ENCODE results near the gene ABCC1. TPM values are rescaled to one million over a fixed set of nuclear protein-coding genes. Genes with fewer than 3 reads are reported as not detected.

Gene ABCC1
- total and polyA plus RNA-seq, 2 of the 4 experiments (the other 2 are of a cell fraction): 39.4 to 66.0 TPM

DNA sequence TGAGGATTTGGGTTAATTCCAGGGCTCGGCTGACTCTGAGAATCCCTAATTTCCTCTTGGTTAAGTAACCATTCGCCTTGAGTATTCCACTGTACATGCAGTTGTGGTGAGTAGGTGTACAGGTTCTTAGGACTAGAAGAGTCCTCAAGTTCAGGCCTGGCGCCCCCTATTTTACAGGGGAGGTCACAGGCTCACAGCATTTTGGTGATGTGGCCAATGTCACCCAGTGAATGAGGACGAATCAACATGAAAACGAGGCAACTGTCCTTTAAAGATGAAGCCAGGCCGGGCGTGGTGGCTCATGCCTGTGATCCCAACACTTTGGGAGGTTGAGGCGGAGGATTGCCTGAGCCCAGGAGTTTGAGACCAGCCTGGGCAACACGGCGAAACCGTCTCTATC lies 218.5 kb downstream of the ABCC1 start:
- in situ Hi-C loops (cut with MboI; ENCODE audit: low sequenced_read_pairs): no loop called here
- no peaks in the 10 kb centered on the region; the same call in 1 of the 2 replicates for H3K36me3 ChIP-seq (ENCODE audit: control insufficient read depth, insufficient read depth, low read length)
- no peak overlapping the region for H3K4me2 ChIP-seq (ENCODE audit: low read depth, low read length)
- no TSS peak for BruUV-seq (replicated peaks)
- ATAC-seq (ENCODE audit: low read depth) (no peak), DNase-seq (no peak)
- TF ChIP-seq RAD21 (IDR thresholded peaks at IDR 0.05; ENCODE audit: low read length) (no peak), CEBPB (IDR thresholded peaks at IDR 0.05; ENCODE audit: low read depth, low read length) (no peak), RCOR1 (IDR thresholded peaks at IDR 0.05; ENCODE audit: insufficient replicate concordance, low read length) (no peak), SMC3 (IDR thresholded peaks at IDR 0.05; ENCODE audit: low read depth, low read length) (no peak), MXI1 (IDR thresholded peaks at IDR 0.05; ENCODE audit: borderline replicate concordance, low read depth, low read length) (no peak), FOS (IDR thresholded peaks at IDR 0.05; ENCODE audit: low read depth, low read length) (no peak), NFE2L2 (IDR thresholded peaks at IDR 0.05; ENCODE audit: low read depth, low read length) (no peak), POLR2A (IDR thresholded peaks at IDR 0.05; ENCODE audit: low read depth, low read length) (no peak), MAZ (IDR thresholded peaks at IDR 0.05; ENCODE audit: borderline replicate concordance, low read depth, low read length) (no peak), RFX5 (IDR thresholded peaks at IDR 0.05; ENCODE audit: low read depth, low read length) (no peak)
- TF ChIP-seq, protein P1, sequence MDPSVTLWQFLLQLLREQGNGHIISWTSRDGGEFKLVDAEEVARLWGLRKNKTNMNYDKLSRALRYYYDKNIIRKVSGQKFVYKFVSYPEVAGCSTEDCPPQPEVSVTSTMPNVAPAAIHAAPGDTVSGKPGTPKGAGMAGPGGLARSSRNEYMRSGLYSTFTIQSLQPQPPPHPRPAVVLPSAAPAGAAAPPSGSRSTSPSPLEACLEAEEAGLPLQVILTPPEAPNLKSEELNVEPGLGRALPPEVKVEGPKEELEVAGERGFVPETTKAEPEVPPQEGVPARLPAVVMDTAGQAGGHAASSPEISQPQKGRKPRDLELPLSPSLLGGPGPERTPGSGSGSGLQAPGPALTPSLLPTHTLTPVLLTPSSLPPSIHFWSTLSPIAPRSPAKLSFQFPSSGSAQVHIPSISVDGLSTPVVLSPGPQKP (IDR thresholded peaks at IDR 0.05; ENCODE audit: borderline replicate concordance, low read depth, low read length): no peak
- TF ChIP-seq, protein P2, sequence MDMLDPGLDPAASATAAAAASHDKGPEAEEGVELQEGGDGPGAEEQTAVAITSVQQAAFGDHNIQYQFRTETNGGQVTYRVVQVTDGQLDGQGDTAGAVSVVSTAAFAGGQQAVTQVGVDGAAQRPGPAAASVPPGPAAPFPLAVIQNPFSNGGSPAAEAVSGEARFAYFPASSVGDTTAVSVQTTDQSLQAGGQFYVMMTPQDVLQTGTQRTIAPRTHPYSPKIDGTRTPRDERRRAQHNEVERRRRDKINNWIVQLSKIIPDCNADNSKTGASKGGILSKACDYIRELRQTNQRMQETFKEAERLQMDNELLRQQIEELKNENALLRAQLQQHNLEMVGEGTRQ (IDR thresholded peaks at IDR 0.05; ENCODE audit: low read depth, low read length): no peak
- ChIA-PET CTCF (no interaction called here), POLR2A (ENCODE audit: unreplicated experiment) (no interaction called here)
- intact Hi-C loops (cut with micrococcal nuclease): no loop called here
- no peak overlapping the region for H4K8ac ChIP-seq (ENCODE audit: low read depth in 2 of 2, low read length in 2 of 2)
- H3K4me1 ChIP-seq (ENCODE audit: control insufficient read depth, insufficient read depth, low read length): no peaks in the 10 kb centered on the region
- H2AK9ac ChIP-seq (replicated peaks; ENCODE audit: low read depth, low read length, poor library complexity): no peak overlapping the region
- H4K91ac ChIP-seq (ENCODE audit: insufficient read depth, low read depth, low read length): no peak overlapping the region
- peaks cover 2% of the 10 kb centered on the region; the same call in 1 of the 2 replicates for H3K9me1 ChIP-seq (ENCODE audit: insufficient read depth, low read length)
- H2BK20ac ChIP-seq (ENCODE audit: low read depth, low read length): no peak overlapping the region
- 86% methylated on average over 1 of the region's 11 CpGs; no CpG with 5 or more reads in 1 of the 2 experiments for WGBS, 2 experiments (ENCODE audit: extremely low coverage in 2 of 2, insufficient read length in 1 of 2)
- no peak overlapping the region for H3K18ac ChIP-seq (ENCODE audit: low read depth, low read length)
- no peak overlapping the region for H3K56ac ChIP-seq (ENCODE audit: extremely low read depth, insufficient read depth, low read length)
- H3K27me3 ChIP-seq (ENCODE audit: control insufficient read depth, insufficient read depth, low read length): no peaks in the 10 kb centered on the region
- no peak overlapping the region for H3K4ac ChIP-seq (ENCODE audit: low read depth, low read length)
- H2BK15ac ChIP-seq (ENCODE audit: low read depth, low read length): no peak overlapping the region
- no peaks in the 10 kb centered on the region for H4K20me1 ChIP-seq (ENCODE audit: insufficient read depth, low read length)
- no peak overlapping the region for H2AFZ ChIP-seq (replicated peaks; ENCODE audit: low read length, poor library complexity)
- H2BK5ac ChIP-seq (ENCODE audit: low read depth, low read length, poor library complexity, severe bottlenecking): no peak overlapping the region
- no peak overlapping the region for H4K5ac ChIP-seq (ENCODE audit: low read depth, low read length)
- no peak overlapping the region for H3K23ac ChIP-seq (ENCODE audit: low read depth, low read length)
- no peaks in the 10 kb centered on the region for H3K79me1 ChIP-seq (ENCODE audit: low read depth in 1 of 2, low read length in 2 of 2)
- H3K4me3 ChIP-seq (ENCODE audit: insufficient read depth, low read depth, low read length): no peak overlapping the region
- H2BK120ac ChIP-seq (ENCODE audit: low read depth, low read length): no peak overlapping the region
- dilution Hi-C loops (cut with HindIII; ENCODE audit: low sequenced_read_pairs, unreplicated experiment): no loop called here
- H3K9me3 ChIP-seq (ENCODE audit: control insufficient read depth, insufficient read depth, low read length): no peaks in the 10 kb centered on the region
- H2AK5ac ChIP-seq (ENCODE audit: low read depth, low read length): no peak overlapping the region
- H3K9ac ChIP-seq (ENCODE audit: low read depth, low read length): no peak overlapping the region
- no peak overlapping the region for H3K27ac ChIP-seq (ENCODE audit: insufficient read depth, low read length)
- no peak overlapping the region for H3K14ac ChIP-seq (replicated peaks; ENCODE audit: low read depth, low read length)

All from IMR-90 (cell line).